Fibroblast of skin of right biceps (primary cell): ENCODE data around the gene CNPY1.

ENCODE experiments used
- DNase-seq: peaks from one replicate; pipeline ENCODE4 v3.0.0-alpha.2; 2013

The CNPY1 gene

DNA sequence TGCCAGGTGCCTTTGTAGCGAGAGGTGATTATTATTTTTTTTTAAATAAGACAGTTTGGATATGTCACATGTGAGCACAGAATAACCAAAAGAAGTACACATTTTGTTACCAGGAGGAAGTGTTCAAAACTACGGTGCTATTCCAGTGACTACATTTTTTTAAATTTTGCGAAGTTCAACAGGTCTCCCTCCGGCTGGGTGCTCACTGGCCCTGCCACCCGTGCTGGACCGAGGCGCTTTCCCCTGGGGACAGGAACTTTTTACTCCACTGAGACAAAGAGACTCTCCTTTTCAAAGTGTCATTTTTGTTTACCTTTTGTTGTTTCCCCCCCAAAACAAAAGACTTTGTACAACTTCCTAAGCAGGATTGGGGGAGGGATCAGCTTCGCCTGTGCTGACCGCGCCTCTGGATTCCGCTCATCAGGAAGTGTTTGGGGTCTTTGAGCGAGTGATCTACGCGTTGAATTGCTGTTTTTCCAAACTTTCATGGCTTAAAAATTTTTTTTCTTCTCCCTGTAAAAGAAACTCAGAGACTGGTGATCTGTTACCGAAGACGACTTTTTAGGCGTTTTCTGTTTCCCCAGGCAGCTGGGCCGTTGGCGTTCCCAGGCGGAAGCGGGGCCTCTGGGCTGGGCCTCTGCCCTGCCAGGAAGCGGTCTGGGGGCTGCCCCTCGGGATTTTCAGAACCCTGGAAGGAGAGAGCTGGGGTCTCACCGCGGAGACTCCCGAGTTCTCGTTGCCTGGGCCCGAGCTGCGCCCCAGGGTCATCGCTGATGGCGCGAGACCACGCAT, 81.2 kb downstream of the CNPY1 start:
- no peak for DNase-seq

DNA sequence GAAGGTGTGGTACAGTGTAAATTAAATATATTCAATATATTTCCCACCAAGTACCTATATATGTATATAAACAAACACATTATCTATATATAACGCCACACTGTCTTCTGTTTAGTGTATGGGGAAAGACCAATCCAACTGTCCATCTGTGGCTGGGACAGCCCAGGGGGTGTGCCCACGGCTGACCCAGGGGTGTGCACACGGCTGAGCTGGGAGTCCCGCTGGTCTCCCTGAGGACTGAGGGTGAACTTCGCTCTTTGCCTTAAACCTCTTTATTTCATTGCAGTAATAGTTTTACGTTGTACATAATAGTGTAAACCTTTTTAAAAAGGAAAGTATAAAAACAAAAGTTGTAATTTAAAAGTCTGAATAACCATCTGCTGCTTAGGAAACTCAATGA, 82.2 kb downstream of the CNPY1 start:
- no peak for DNase-seq

DNA sequence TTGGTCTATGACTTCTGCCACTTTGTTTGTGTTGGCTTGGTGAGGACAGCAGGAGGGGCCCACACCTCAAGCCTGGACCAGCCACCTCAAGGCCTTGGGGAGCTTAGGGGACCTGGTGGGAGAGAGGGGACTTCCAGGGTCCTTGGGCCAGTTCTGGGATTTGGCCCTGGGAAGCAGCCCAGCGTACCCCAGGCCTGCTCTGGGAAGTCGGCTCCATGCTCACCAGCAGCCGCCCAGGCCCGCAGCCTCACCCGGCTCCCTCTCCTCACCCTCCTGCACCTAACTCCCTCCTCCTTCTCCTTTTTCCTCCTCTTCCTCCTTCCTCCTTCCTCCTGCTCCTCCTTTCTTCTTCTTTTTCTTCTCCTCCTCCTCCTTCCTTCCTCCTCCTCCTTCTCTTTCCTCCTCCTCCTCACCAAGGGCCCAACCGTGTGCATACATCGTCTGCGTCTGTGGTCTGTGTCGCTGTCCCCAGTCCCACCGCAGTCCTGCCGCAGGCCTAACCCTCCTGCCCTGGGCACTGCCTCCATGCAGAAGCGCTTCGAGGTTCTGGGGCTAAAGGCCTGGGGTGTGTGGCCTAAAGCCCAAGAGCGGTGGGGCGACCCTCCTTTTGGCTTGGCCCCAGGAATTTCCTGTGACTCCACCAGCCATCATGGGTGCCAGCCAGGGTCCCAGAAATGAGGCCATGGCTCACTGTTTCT, 83.1 kb downstream of the CNPY1 start:
- no peak for DNase-seq

DNA sequence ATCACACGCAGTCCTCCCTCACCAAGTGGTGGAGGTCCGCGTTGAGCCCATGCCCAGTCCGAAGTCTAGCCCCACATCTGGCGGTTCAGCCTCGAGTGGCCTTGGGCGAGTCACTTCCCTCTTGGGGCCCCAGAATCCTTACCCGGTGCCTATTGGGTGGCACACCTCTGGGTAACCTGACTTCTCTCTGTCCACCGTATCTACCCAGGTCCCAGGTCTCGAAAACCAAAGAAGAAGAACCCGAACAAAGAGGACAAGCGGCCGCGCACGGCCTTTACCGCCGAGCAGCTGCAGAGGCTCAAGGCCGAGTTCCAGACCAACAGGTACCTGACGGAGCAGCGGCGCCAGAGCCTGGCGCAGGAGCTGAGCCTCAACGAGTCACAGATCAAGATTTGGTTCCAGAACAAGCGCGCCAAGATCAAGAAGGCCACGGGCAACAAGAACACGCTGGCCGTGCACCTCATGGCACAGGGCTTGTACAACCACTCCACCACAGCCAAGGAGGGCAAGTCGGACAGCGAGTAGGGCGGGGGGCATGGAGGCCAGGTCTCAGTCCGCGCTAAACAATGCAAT, 84.1 kb downstream of the CNPY1 start:
- no peak for DNase-seq

DNA sequence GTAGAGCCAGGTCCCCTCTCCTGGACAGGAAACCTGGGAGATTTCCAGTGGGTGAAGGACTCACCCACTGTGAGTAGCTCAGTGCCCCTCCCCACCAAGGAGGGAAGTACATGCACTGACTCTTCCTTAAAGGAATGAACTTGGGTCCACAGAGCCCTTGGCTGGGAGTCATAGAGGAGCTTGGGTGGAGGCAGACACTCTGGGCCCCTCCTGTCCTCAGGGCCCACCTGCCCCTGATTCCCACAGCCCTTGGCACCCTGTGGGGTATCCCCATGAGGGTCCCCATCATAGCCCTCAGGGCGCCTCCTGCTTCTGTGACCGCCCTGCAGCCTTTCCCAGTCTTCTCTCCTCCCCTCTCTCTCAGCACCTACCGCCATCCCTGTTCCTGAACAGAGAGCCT, 84.7 kb downstream of the CNPY1 start:
- no peak for DNase-seq

DNA sequence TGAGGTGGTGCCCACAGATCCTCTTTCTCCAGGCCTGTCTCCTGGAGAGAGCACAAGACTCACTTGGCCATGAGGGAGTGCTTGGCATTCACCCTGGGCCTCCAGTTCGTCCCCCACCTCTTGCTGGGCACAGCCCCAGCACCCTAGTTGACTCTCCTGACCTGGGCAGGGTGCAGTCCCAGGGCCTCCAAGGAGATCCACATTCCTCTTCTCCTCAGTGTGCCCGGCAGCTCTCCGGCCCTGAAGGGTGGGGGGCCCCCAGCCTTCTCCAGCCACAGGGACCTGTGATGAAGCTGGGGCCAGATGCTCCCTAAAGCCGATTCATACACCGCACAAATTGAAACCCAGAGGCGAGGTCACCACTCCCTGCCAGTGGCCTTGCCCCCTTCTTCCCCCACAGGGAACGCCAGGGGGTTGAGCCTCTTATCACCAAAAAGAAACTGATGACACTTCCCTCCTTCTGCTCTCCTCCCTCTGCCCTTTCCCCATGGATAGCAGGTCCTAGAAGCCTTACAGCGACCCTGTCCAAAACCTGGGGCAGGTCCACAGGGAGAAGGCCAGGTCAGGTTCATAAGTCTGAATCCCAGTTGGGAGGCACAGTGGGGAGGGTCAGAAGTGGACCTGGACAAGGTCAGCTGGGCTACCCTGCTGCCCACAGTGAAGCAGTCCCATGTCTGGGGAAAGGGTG, 85.3 kb downstream of the CNPY1 start:
- DNase-seq = no peak

DNA sequence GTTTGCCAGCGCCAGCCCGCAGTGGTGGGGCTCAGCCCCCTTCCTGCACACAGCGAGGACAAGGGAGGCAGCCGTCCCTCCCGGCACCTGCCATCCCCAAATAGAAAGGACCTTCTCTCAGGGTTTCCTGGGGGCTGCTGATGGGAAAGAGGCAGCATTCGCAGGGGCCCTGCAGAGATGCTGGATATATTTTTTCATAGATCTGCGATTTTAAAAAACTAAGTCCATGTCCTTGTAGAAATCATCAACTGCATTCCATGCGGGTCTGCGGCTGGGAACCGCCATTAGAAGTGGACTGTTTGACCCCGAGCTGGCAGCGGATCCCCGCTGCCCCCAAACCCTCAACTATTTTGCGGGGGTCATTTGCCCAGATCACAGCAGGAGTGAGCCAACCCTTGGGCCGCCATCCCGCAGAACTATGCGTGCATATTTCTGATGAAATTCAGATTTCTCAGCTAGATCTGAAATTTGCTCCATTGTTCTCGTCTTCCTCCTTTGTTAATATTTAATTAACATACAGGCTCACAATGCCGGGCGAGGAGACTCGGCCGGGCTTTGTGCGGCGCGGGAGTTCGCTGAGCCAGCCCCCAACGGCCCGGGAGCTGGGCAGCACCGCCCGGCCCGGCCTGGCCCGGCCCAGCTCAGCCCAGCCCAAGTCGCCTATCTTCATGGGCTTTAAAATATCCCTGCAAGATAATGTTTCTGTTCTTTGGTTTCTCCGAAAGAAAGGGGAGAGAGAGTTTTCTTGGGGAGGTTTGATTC, 86.5 kb downstream of the CNPY1 start:
- no peak for DNase-seq

DNA sequence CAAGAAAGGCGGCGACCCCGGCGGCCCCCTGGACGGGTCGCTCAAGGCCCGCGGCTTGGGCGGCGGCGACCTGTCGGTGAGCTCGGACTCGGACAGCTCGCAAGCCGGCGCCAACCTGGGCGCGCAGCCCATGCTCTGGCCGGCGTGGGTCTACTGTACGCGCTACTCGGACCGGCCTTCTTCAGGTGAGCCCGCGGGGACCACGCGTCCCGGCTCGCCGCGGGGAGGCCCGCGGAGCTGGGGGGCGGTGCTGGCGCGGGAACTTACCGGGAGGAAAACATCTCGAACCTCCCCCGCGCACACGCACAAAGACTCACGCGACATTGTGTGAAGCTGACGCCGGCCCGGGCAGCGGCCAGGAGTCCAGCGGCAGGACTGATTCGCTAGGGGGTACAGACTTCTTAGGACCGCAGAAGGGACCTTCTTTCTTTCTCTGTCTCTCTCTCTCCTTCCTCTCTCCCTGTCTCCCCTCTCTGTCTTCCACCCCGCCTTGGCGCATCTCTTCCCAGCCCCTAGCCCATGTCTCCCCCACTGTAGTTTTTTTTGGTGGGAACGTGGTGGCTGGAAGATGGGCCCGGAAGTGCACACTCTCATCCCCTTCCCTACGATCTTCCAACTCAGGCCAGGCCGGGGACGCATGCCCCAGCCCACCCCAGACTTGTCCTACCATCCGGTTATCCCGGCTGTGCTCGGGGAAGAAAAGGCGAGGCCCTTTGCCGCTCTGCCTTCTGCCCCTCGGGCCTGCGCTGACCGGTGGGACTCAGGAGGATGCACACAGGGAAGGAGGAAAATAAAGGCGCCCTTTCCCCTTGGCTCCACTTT, 87.3 kb downstream of the CNPY1 start:
- DNase-seq = no peak

DNA sequence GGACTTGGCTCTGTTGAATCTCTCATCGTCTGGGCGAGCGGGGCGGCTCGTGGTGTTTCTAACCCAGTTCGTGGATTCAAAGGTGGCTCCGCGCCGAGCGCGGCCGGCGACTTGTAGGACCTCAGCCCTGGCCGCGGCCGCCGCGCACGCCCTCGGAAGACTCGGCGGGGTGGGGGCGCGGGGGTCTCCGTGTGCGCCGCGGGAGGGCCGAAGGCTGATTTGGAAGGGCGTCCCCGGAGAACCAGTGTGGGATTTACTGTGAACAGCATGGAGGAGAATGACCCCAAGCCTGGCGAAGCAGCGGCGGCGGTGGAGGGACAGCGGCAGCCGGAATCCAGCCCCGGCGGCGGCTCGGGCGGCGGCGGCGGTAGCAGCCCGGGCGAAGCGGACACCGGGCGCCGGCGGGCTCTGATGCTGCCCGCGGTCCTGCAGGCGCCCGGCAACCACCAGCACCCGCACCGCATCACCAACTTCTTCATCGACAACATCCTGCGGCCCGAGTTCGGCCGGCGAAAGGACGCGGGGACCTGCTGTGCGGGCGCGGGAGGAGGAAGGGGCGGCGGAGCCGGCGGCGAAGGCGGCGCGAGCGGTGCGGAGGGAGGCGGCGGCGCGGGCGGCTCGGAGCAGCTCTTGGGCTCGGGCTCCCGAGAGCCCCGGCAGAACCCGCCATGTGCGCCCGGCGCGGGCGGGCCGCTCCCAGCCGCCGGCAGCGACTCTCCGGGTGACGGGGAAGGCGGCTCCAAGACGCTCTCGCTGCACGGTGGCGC, 88.1 kb downstream of the CNPY1 start, which contains the start of gene EN2:
Gene EN2, plus strand, starts transcription at position 19 of the 767 bp plus-strand sequence. Its CDS starts 249 bp downstream, at position 268.
- DNase-seq = no peak

DNA sequence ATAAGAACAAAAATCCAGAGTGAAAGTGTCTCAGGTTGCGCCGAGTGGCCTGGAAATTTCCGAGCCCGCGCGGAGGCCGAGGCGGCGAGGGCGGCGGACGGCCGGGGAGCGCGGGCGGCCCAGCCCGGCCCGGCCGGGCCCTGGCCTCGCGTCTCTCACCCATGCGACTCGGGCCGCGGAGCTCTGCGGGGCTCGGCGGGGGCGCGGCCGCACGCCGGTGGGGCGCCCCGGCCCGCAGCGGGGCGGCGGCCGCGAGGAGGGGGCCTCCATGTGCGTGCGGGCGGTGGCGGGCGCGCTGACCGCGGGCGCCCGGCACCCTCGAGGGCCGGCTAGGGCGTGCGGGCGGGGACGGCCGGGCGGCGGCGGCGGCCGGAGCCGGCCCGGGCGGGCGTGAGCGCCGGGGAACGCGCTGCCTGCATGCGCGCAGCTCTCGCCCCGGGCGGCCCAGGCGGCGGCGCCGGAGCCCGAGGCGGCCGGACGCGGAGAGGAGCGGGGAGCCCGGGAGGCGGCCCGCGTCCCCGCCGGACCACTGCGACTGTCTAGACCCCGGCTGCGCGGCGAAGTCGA, 88.7 kb downstream of the CNPY1 start:
- DNase-seq = no peak

DNA sequence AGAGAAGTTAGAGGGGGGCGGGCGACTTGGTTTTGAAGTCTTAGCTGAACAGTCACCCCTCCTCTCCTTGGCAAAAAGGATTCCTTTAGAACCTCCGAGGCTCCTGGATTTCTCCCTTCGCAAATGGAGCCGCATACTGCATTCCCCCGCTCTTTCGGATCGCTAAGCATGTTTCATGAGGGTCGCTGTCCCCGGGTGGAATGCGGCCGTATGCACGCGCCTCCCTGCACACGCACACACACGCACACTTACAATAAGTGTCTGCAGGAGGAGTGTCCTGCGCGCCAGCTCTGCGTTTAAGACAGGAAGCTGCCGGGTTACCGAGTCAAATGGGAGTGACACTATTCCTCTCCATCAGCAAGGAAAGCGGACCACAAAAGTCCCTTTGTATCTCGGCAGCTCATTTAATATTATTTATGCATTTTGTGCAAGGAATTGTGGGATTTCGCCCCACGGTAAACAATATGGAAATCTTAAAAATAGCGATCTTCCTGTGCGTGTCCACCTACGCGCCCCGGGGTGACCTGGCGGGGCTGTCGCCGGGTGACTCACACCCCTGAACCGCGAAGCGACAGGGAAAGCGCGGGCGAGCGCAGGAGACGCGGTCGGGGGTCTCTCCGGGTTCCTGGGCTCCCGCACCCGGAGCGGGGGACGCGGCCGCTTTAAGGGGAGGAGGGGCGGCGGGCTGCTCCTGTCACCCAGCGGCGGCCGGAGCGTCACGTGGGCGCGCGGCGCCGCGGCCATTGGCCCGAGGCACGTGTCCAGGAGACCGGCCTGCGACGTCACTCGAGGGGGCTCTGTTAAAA, 89.4 kb downstream of the CNPY1 start:
- peak; percentile 66 for DNase-seq

DNA sequence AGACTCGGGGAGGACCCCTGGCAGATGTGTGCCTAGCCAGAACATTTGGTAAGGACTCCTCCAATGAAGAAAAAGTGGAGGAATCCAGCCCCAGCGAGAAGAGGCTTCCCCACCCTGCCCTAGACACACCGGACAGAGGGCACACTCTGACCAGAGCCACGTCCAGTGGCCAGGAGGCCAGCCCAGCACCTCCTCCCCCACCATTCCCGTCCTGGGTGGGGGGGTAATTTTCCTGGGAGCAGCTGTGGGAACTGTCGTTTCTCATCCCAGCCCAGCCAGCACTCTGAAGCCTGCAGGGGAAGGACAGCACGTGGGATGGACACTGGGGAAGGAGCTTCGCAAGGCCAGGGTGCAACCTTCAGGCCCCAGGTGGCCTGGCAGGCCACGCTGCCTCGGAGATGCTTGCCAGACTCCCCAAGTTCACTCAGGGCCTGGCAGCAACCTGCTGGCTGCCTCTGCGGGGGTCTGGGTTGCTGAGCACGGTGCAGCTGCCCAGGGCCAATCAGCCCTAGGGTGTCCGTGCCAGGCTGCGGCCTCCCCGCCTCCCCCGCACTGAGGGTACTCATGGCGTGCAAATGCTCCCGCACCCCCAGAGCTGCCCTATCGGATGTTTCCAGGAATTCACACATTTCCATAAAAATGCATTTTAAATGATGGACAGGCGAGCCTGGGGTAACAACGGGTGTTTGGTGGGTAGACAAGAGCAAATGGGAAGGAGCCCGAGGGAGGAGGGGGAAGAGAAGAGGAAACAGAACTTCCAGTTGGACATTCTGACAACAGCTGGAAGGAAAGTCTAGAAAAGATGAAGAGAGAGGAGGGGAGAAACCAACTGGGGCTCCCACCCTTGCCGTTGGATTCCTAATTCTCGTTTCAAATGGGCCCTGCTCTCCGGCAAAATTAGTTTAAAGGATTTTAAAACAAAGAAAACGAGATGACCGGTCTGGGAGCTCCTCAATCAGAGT, 90.3 kb downstream of the CNPY1 start:
- no peak for DNase-seq

DNA sequence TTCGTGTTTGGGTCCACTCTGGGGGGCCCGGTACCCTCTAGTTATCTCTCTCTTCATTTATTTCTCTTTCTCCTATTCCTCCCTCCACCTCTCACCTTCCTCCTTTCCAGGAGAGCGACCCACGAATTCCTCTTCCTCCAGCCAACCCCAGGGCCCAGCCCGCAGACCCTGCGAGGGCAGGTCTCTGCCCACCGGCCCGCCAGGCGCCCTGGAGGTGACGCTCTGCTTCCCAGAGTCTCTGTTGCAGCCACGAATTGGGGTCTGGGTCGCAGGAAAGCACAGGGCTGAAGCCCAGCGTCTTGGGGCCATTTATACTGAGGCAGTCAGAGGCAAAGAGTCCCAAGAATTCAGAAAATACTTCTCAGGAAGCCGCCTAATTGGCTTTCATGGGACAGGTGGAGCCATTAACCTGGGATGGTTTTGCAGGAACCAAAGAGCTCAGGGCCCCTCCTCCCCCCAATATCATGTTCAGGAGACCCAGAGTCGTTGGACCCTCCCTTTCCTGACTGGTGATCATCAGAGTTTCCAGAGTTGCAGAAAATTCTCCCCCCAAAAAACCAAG, 91.1 kb downstream of the CNPY1 start:
- DNase-seq = no peak

DNA sequence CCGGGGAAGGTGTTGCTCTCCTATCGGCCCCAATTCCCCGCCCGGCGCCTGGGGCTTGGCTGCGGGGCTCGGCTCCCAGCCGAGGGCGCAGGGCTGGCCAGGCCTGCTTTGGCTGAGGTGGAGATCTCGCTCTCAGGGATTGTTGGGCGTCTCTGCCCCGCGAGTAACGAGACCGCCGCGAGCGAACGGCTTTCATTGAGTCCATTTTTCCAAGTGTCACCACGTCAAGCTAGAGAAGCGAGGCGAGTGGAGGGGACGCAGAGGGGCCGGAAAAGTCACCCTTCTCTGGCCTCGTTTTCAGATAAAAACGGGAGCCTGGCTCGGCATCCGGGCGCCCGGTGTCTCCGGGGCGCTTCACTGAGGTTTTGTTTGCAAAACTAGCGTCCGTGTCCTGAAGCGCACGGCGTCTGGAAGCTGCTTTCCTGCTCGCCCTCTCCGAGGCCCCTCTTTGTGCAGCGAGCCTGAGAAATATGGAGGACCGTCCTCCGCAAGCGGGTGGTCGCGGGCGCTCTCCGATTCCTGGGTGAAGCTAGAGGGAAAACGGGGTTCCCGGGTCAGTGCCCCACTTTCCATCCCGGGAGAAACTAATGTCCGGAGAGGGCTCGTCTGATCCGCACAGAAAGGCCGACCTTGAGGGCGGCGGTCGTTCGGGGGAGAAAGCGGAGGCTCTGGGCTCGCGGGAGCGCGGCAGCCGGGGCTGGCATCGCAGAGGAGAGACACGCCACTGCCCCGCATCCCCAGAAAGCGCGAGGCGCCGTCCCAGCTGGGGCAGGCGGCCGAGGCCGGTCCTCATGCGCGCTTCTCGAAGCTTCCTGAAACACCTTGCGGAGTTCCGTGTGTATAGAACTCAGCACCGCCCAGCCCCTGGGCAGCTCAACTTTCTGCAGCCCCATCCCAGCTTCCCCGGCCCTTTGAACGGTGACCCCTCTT, 91.9 kb downstream of the CNPY1 start:
- DNase-seq = no peak

DNA sequence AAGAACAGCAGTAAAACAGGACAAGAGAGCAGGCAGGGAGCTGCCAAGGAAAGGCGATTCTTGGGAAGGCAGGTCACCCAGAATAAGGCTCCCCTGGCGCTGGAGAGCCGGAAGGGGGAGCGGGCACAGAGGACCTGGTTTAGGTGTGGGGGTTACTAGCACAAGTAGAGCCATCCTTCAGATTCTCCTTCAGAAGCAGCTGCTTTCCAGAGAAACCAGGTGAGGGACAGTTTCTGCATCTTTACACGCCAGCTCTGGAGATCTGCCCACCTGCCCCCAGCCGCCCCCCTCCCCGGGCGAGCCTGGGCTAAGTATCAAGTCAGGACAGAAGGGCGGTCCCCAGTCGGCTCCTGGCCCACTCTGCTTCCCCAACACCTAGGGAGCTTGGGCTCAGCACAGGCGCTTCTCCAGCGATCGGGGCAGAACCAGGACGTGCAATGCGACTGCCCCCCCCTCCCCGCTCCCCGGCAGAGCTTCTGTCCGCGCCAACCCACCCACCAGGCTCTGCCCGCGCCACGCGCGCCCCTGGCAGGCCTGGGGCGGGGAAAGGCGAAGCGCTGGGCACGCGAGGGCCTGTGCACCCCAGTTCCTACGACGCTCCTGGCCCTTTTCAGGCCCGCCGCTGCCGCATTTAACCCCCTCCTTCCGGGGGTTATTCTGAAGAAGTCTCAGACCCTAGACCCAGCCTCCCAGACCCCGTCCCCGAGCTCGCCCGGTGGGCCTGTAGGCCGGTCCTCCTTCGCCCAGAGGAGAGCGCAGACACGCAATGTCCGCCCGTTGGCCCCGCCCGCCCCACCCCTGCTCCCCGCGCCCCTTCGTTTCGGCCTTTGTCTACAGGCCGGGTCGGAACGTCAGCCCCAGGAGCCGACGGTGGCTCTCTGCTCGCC, 92.8 kb downstream of the CNPY1 start:
- DNase-seq = no peak
